Inferior parietal cortex (tissue), 1 donor: Measurements from ENCODE around the gene BNIP1.

Source experiments
- DNase-seq: peaks from one replicate; pipeline ENCODE4 v3.0.0-alpha.2; 2016; ENCODE audit errors: extremely low spot score

BNIP1 gene

GRCh38 chr5:173165177-173166016 is 21.1 kb downstream of the BNIP1 start:
- DNase-seq, result no peak

GRCh38 chr5:173172166-173172565 is 27.8 kb downstream of the BNIP1 start:
- DNase-seq, result no peak

GRCh38 chr5:173175523-173175922 is 31.2 kb downstream of the BNIP1 start:
- DNase-seq, result no peak

- DNase-seq, result no peak
Measured at GRCh38 chr5:173178369-173178910, 34.1 kb downstream of the BNIP1 start.

- DNase-seq, result no peak
Measured at GRCh38 chr5:173180331-173180730, 36.0 kb downstream of the BNIP1 start.

GRCh38 chr5:173187054-173187743 is 42.9 kb downstream of the BNIP1 start:
- DNase-seq, result no peak

GRCh38 chr5:173188280-173188679 is 43.9 kb downstream of the BNIP1 start:
- no peak for DNase-seq

GRCh38 chr5:173191015-173191414 is 46.7 kb downstream of the BNIP1 start:
- DNase-seq, result no peak

- no peak for DNase-seq
Measured at GRCh38 chr5:173191561-173191960, 47.2 kb downstream of the BNIP1 start.

GRCh38 chr5:173192561-173192960 is 48.2 kb downstream of the BNIP1 start:
- no peak for DNase-seq

GRCh38 chr5:173196133-173196952 is 52.0 kb downstream of the BNIP1 start:
- DNase-seq, result no peak

- no peak for DNase-seq
Measured at GRCh38 chr5:173197375-173197891, 53.1 kb downstream of the BNIP1 start.

- no peak for DNase-seq
Measured at GRCh38 chr5:173198049-173198448, 53.7 kb downstream of the BNIP1 start.

GRCh38 chr5:173200356-173200755 is 56.0 kb downstream of the BNIP1 start:
- DNase-seq, result no peak

- no peak for DNase-seq
Measured at GRCh38 chr5:173201636-173202265, 57.4 kb downstream of the BNIP1 start.

GRCh38 chr5:173202266-173202875 is 58.0 kb downstream of the BNIP1 start:
- DNase-seq, result no peak

GRCh38 chr5:173204185-173204979 is 60.1 kb downstream of the BNIP1 start:
- peak; percentile 11 for DNase-seq

GRCh38 chr5:173205916-173206315 is 61.6 kb downstream of the BNIP1 start:
- DNase-seq, result no peak

- no peak for DNase-seq
Measured at GRCh38 chr5:173208296-173208695, 64.0 kb downstream of the BNIP1 start.

GRCh38 chr5:173210877-173211276 is 66.5 kb downstream of the BNIP1 start:
- no peak for DNase-seq
